Endothelial cell of umbilical vein (primary cell): ENCODE results near the gene P3H2. TPM values are rescaled to one million over a fixed set of nuclear protein-coding genes. Genes with fewer than 3 reads are reported as not detected.
A peak's percentile ranks its signal among the peaks of the same experiment; 100 is the strongest.

Experiments
- BruUV-seq: library from RNA; stranded (reverse); fragments of 400-500 nt; replicated peaks from 2 replicates; lab custom pipeline; 2021; lab: Mats Ljungman, UMichigan
- CTCF ChIA-PET: fragments of 300-600, 350-600 bp; sonication (Branson Sonifier 250); formaldehyde crosslinking; loops from one replicate; lab custom pipeline; 2021; ENCODE audit warnings: antibody characterized with exemption, inconsistent platforms; lab: Charles Lee
- POLR2A ChIA-PET: fragments of 300-600, 350-600 bp; sonication (Branson Sonifier 250); formaldehyde crosslinking; loops from one replicate; lab custom pipeline; 2021; ENCODE audit warnings: antibody characterized with exemption, inconsistent platforms; lab: Charles Lee
- DNase-seq: peaks from one replicate; pipeline ENCODE4 v3.0.0-alpha.2; 2011; ENCODE audit warnings: low read depth, low spot score
- FAIRE-seq: peaks from 2 replicates; lab custom pipeline; 2011; peaks lifted over from hg19 to GRCh38; lab: Jason Lieb, UNC
- H2AFZ ChIP-seq: 2 replicates; pipeline ENCODE4 v1.6.0; 2012; ENCODE audit warnings: low read depth, low read length, control low read depth, inconsistent platforms
- H3K27ac ChIP-seq: 2 replicates; pipeline ENCODE4 v1.5.1; 2011; ENCODE audit warnings: low read depth, mild to moderate bottlenecking, control low read depth, low read length, moderate library complexity; ENCODE audit not compliant: insufficient read depth
- H3K27me3 ChIP-seq, 2 experiments: 2 replicates each; pipeline versions ENCODE4 v1.6.0 to v1.6.1; 2011; ENCODE audit warnings: low read length in 2 of 2, mixed read lengths in 1 of 2; ENCODE audit not compliant: control insufficient read depth in 2 of 2, insufficient read depth in 2 of 2
- H3K36me3 ChIP-seq, 2 experiments: 2 replicates in 1 of 2; 3 replicates in 1 of 2; pipeline ENCODE4 v1.5.1; 2011; ENCODE audit warnings: low read length in 2 of 2, mild to moderate bottlenecking in 1 of 2, moderate library complexity in 1 of 2; ENCODE audit not compliant: control insufficient read depth in 2 of 2, insufficient read depth in 2 of 2; ENCODE audit errors: extremely low read depth in 1 of 2
- H3K4me1 ChIP-seq: 3 replicates; pipeline ENCODE4 v1.5.1; 2011; ENCODE audit warnings: mild to moderate bottlenecking, low read length; ENCODE audit not compliant: control insufficient read depth, insufficient read depth; ENCODE audit errors: extremely low read depth
- H3K4me2 ChIP-seq: 2 replicates; pipeline ENCODE4 v1.6.1; 2011; ENCODE audit warnings: low read length, control low read depth, mixed read lengths; ENCODE audit not compliant: insufficient read depth
- H3K4me3 ChIP-seq, 3 experiments: fragments of 200-600 bp in 1 of 3; sonication (generic), shearing (Covaris generic) in 1 of 3; replicated peaks in 1 of 3; 2 replicates each; pipeline ENCODE4 v1.5.1; 2011 to 2016; ENCODE audit warnings: control low read depth in 3 of 3, low read length in 3 of 3, mild to moderate bottlenecking in 2 of 3, inconsistent platforms in 1 of 3, low read depth in 1 of 3, moderate library complexity in 1 of 3; ENCODE audit not compliant: insufficient read depth in 1 of 3
- H3K79me2 ChIP-seq: 2 replicates; pipeline ENCODE4 v1.6.0; 2012; ENCODE audit warnings: low read length, inconsistent platforms; ENCODE audit not compliant: control insufficient read depth, insufficient read depth
- H3K9ac ChIP-seq: replicated peaks from 2 replicates; pipeline ENCODE3; 2011; ENCODE audit warnings: low read length, control low read depth; ENCODE audit not compliant: insufficient read depth; ENCODE audit errors: extremely low read depth
- H3K9me1 ChIP-seq: replicated peaks from 3 replicates; pipeline ENCODE4 v1.6.0; 2011; ENCODE audit warnings: mild to moderate bottlenecking, low read length; ENCODE audit not compliant: control insufficient read depth, insufficient read depth; ENCODE audit errors: extremely low read depth
- H3K9me3 ChIP-seq: replicated peaks from 2 replicates; pipeline ENCODE4 v1.5.1; 2012; ENCODE audit warnings: low read length, inconsistent platforms; ENCODE audit not compliant: control insufficient read depth, insufficient read depth
- H4K20me1 ChIP-seq: replicated peaks from 2 replicates; pipeline ENCODE3; 2011; ENCODE audit warnings: mild to moderate bottlenecking, low read length; ENCODE audit not compliant: control insufficient read depth, insufficient read depth; ENCODE audit errors: extremely low read depth
- FOS ChIP-seq: IDR thresholded peaks from 2 replicates; pipeline ENCODE4 v1.6.1; 2011; ENCODE audit warnings: mild to moderate bottlenecking, low read length, moderate library complexity, borderline replicate concordance; ENCODE audit not compliant: insufficient read depth
- GATA2 ChIP-seq: IDR thresholded peaks from 2 replicates; pipeline ENCODE4 v1.7.0; 2011; ENCODE audit warnings: low read depth, mild to moderate bottlenecking, moderate library complexity, mixed read lengths, low read length; ENCODE audit not compliant: insufficient read length, insufficient read depth
- JUN ChIP-seq: IDR thresholded peaks from 2 replicates; pipeline ENCODE4 v1.6.1; 2011; ENCODE audit warnings: borderline replicate concordance, low read depth; ENCODE audit not compliant: insufficient read length, insufficient read depth
- MYC ChIP-seq: IDR thresholded peaks from one replicate; pipeline ENCODE4 v1.6.1; 2011; ENCODE audit warnings: mild to moderate bottlenecking, low read depth, low read length
- POLR2A ChIP-seq: IDR thresholded peaks from 2 replicates; pipeline ENCODE4 v1.6.1; 2012; ENCODE audit warnings: low read depth, mild to moderate bottlenecking, control low read depth, low read length
- dilution Hi-C: fragments of 300-500 bp; cut with MboI; formaldehyde crosslinking; loops from one replicate; pipeline ENCODE4 v1.15.0; 2019; ENCODE audit warnings: low sequenced_read_pairs; ENCODE audit not compliant: extremely low pct_ligation_motif_present
- intact Hi-C: fragments of 100-400 bp; cut with micrococcal nuclease; formaldehyde crosslinking; loops from one replicate; pipeline ENCODE4 v1.10.0; 2022
- polyA plus RNA-seq, 4 experiments: library from polyadenylated mRNA; depleted of rRNA in 3 of 4; stranded (reverse) in 3 of 4; unstranded in 1 of 4; fragments of >200 nt; gene quantifications; 2 replicates each; pipeline versions ENCODE4 v1.2.1 to v1.2.3, GENCODE V29; 2011 to 2012; ENCODE audit warnings: missing spikeins in 1 of 4
- total RNA-seq: library from RNA; stranded (reverse); gene quantifications from 2 replicates; pipeline ENCODE4 v1.2.3, GENCODE V29; 2021
- TF ChIP-seq, protein P1 (sequence below): IDR thresholded peaks from 2 replicates; pipeline ENCODE4 v1.6.1; 2011; ENCODE audit not compliant: insufficient read depth, insufficient read length

Gene P3H2
- total and polyA plus RNA-seq, 2 donors (not counting 3 experiments of a cell fraction or from before 2014, with no cell fraction given): 6.6 to 6.8 TPM

GRCh38 chr3:189936201-189936945, 184.3 kb downstream of the P3H2 start:
- Histone ChIP-seq H4K20me1 (no peaks in the 10 kb centered on the region), H3K36me3 (no peaks in the 10 kb centered on the region), H3K9me3 (no peaks in the 10 kb centered on the region), H3K27me3 (no peaks in the 10 kb centered on the region), H2AFZ (no peak overlapping the region), H3K4me1 (peaks cover 13% of the 10 kb centered on the region), H3K79me2 (no peaks in the 10 kb centered on the region), H3K4me2 (no peak overlapping the region), H3K9me1 (no peaks in the 10 kb centered on the region), H3K27ac (peak overlapping the region; percentile 7), H3K9ac (no peak overlapping the region), H3K4me3 (no peak overlapping the region)
- intact Hi-C loops: loop anchor here (5.0 kb wide), 1 partner anchor 144 kb away; no protein-coding TSS in a partner anchor
- ChIA-PET CTCF (interaction anchor here (1.0 to 5.8 kb wide), 3 partner anchors 11 to 28 kb away, joined by 3 to 44 read pairs (median 3); no protein-coding TSS in a partner anchor), POLR2A (no interaction called here)
- no peak for TF ChIP-seq MYC
- TF ChIP-seq FOS: no peak
- no peak for TF ChIP-seq POLR2A
- TF ChIP-seq GATA2: no peak
- TF ChIP-seq JUN: no peak
- TF ChIP-seq, protein P1, sequence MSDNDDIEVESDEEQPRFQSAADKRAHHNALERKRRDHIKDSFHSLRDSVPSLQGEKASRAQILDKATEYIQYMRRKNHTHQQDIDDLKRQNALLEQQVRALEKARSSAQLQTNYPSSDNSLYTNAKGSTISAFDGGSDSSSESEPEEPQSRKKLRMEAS: no peak
- no peak for FAIRE-seq
- dilution Hi-C loops: no loop called here
- BruUV-seq: no TSS peak
- DNase-seq: no peak
